Left ventricle myocardium inferior (tissue), 1 donor: ENCODE measurements around the gene GPM6B. TPM values are rescaled to one million over a fixed set of nuclear protein-coding genes. Genes with fewer than 3 reads are reported as not detected.

Experiments used
- DNase-seq: peaks from one replicate; pipeline ENCODE4 v3.0.0-alpha.2; 2020
- H3K27ac ChIP-seq: fragments of 200-600 bp; replicated peaks from 2 replicates; pipeline ENCODE4 v1.8.0; 2021
- H3K27me3 ChIP-seq: fragments of 200-600 bp; 2 replicates; pipeline ENCODE4 v1.8.0; 2021; ENCODE audit warnings: low read depth
- H3K36me3 ChIP-seq: fragments of 200-600 bp; 2 replicates; pipeline ENCODE4 v1.8.0; 2021
- H3K4me1 ChIP-seq: fragments of 200-600 bp; 2 replicates; pipeline ENCODE4 v1.8.0; 2021
- H3K4me3 ChIP-seq: fragments of 200-600 bp; 2 replicates; pipeline ENCODE4 v1.8.0; 2021; ENCODE audit warnings: mild to moderate bottlenecking, moderate library complexity
- H3K9me3 ChIP-seq: fragments of 200-600 bp; replicated peaks from 2 replicates; pipeline ENCODE4 v1.8.0; 2021
- intact Hi-C: fragments of 100-400 bp; cut with micrococcal nuclease; formaldehyde crosslinking; loops from one replicate; pipeline ENCODE4 v1.11.0; 2022
- total RNA-seq: library from RNA; stranded (reverse); fragmentation: NEBNext Ultra II Directional; extraction: Animal tissue kit (Norgen Biotek cat#: 25700); gene quantifications from one replicate; pipeline ENCODE4 v1.2.1, GENCODE V29; 2021
- TF ChIP-seq, protein P1 (sequence below): fragments of 200-600 bp; IDR thresholded peaks from 2 replicates; pipeline ENCODE4 v1.8.0; 2021; ENCODE audit warnings: antibody characterized with exemption, mild to moderate bottlenecking, borderline replicate concordance
- donor health status: DM: no; HTN: yes; CAD: no; lungs with severe emphysema.

The GPM6B gene
- total RNA-seq, 1 donor from 2014 or later, result 4.5 TPM

DNA sequence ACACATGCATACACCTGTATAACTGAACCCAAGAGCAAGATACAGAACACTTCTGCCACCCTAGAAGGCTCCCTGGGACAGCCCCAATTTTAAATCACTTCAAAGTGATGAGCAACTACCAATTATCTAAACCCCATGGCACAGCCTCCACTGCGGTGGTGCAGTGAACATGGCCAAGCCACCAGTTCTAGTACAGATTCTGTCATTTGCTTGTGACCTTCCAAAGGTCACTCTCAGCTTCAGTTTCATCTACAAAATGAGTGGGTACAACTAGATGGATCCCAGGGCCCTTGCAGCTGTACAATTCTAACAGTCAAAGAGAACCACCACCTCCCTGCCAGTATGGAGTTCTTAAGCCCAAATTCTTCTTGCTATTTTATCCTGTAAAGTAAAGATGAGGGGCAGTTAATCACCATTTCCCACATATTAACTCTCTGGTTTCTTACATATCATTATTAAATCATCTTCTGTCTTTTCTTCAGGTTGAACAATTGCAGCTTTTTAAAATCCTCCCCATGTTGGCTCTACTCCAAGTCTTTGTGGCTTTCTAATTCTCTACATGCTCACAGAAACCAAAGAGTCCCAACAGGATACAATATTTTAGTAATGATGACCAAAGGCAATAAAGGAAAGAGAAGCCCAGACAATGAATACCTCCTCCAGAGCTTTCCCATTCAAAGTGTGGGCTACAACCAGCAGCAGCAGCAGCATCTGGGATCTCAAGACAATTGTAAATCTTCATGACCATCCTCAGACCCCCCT, 39.0 kb upstream of the GPM6B start:
- no peaks in the 10 kb centered on the region for H3K36me3 ChIP-seq
- H3K9me3 ChIP-seq, result no peaks in the 10 kb centered on the region
- intact Hi-C loops, result no loop called here
- H3K4me1 ChIP-seq, result no peaks in the 10 kb centered on the region
- no peak overlapping the region for H3K27ac ChIP-seq
- DNase-seq, result no peak
- no peaks in the 10 kb centered on the region for H3K27me3 ChIP-seq
- H3K4me3 ChIP-seq, result no peak overlapping the region
- TF ChIP-seq, protein P1, sequence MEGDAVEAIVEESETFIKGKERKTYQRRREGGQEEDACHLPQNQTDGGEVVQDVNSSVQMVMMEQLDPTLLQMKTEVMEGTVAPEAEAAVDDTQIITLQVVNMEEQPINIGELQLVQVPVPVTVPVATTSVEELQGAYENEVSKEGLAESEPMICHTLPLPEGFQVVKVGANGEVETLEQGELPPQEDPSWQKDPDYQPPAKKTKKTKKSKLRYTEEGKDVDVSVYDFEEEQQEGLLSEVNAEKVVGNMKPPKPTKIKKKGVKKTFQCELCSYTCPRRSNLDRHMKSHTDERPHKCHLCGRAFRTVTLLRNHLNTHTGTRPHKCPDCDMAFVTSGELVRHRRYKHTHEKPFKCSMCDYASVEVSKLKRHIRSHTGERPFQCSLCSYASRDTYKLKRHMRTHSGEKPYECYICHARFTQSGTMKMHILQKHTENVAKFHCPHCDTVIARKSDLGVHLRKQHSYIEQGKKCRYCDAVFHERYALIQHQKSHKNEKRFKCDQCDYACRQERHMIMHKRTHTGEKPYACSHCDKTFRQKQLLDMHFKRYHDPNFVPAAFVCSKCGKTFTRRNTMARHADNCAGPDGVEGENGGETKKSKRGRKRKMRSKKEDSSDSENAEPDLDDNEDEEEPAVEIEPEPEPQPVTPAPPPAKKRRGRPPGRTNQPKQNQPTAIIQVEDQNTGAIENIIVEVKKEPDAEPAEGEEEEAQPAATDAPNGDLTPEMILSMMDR, result no peak

DNA sequence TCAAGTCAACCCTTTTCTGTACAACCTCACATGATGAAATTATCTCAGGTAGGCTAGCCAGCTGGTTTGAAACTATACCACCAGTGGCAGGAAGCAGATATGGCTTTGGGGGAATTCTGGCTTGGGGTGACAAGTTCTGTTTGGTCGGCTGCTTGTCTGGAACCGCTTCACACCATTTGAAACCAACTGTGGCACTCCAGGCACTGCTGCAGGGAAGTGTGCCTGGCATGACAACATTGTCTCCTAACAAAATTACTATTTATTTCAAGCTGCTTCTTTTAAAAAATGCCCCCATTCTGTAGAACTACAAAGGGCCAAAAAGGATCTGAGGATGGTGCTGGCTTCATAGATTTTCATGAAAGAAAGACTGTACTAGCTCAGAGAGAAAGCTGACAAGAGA, 37.1 kb upstream of the GPM6B start:
- Histone ChIP-seq H3K4me3 (no peak overlapping the region), H3K9me3 (no peaks in the 10 kb centered on the region), H3K27me3 (no peaks in the 10 kb centered on the region), H3K4me1 (no peaks in the 10 kb centered on the region), H3K27ac (no peak overlapping the region), H3K36me3 (no peaks in the 10 kb centered on the region)
- DNase-seq, result no peak
- intact Hi-C loops, result no loop called here
- TF ChIP-seq, protein P1, result no peak

DNA sequence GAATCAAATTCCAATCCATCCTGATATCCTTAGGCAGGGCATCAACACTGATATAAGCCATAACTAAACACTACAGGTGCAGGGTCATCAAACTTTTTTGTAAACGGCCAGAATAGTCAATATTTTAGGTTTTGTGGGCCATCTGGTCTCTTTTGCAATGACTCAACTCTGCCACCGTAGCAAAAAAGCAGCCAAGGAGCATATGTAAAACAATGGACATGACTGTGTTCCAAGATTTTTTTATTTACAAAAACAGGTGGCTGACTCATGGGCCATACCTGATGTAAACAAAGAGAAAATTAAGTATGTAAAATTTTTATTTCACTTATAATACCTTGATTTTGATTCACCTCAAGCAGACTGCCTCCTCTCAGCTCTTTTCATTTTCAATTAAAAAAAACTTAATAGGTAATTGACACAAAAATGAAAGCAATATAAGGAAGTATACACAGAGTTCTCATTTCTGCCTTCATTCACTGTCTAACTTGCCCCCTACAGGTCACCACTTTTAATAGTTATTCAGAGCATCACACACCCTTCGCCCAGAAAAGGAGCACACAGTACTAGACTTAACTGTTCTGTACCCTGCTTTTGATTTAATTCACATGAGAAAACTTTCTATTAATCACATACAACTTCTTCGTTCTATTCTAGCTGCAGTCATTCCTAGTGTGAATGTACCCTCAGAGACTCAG, 35.3 kb upstream of the GPM6B start:
- Histone ChIP-seq H3K36me3 (no peaks in the 10 kb centered on the region), H3K4me3 (no peak overlapping the region), H3K9me3 (no peaks in the 10 kb centered on the region), H3K4me1 (no peaks in the 10 kb centered on the region), H3K27ac (no peak overlapping the region), H3K27me3 (no peaks in the 10 kb centered on the region)
- no peak for DNase-seq
- intact Hi-C loops, result no loop called here
- TF ChIP-seq, protein P1, result no peak

DNA sequence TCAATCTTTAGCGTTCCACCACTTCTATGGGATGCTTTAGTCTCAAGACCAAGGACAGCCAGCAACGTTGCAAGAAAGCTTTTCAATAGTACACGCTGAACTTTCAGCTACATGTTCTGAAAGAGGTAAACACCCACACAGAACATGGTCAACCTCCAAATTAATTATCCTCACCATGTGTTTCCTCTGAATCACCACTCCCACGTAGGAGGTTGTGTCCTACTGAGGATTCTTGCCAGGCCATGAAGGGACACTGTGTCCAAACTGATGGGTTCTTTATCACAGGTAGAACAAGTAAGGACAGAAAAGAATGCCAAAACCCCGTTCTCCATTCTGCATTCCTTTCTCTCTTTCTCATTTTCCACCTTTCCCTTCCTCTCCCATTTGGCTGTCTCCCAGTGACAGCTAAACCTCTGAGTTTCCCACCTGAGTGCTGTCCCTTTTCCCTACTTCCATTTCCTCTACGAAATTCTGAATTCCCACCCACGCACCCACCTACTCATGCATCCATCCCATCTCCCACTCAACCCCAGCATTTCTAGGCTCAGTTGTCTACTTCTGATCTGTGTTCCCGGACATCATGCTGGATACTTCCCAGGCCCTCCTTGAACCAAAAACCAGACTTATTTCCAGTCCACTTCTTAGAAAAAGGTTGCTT, 29.0 kb upstream of the GPM6B start:
- no peaks in the 10 kb centered on the region for H3K4me1 ChIP-seq
- intact Hi-C loops, result no loop called here
- H3K9me3 ChIP-seq, result no peaks in the 10 kb centered on the region
- H3K36me3 ChIP-seq, result no peaks in the 10 kb centered on the region
- TF ChIP-seq, protein P1, result no peak
- H3K4me3 ChIP-seq, result no peak overlapping the region
- DNase-seq, result no peak
- H3K27me3 ChIP-seq, result no peaks in the 10 kb centered on the region
- no peak overlapping the region for H3K27ac ChIP-seq

DNA sequence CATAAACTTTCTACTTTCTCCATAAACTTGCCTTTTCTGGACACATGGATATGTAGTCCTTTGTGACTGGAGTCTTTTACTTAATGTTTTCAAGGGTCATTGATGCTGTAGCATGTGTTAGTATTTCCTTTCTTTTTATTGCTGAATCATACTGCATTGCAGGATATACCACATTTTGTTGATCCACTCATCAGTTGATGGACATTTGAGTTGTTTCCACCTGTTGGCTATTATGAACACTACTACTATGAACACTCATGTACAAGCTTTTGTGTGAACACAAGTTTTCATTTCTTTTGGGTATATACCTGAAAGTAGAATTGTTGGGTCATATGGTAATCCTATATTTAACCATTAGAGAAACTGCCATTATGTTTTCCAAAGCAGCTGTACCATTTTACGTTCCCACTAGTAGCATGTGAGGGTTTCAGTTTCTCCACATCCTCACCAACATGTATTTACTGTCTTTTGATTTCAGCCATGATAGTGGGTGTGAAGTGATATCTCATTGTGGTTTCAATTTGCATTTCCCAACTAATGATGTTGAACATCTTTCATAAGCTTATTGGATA, 26.3 kb upstream of the GPM6B start:
- Histone ChIP-seq H3K36me3 (no peaks in the 10 kb centered on the region), H3K4me3 (no peak overlapping the region), H3K27me3 (no peaks in the 10 kb centered on the region), H3K4me1 (no peaks in the 10 kb centered on the region), H3K9me3 (no peaks in the 10 kb centered on the region), H3K27ac (no peak overlapping the region)
- no peak for DNase-seq
- TF ChIP-seq, protein P1, result no peak
- intact Hi-C loops, result no loop called here
